Heart left ventricle (tissue), 16 donors: ENCODE measurements around the gene KCNIP3. TPM values are rescaled to one million over a fixed set of nuclear protein-coding genes. Genes with fewer than 3 reads are reported as not detected.

Experiments used
- ATAC-seq, 4 donors: fragments of 200-7000 bp; cut with Tn5 transposase; one replicate each; pipeline ENCODE4 v1.9.1; 2020 to 2022; ENCODE audit warnings: moderate library complexity in 4 of 4, mild to moderate bottlenecking in 3 of 4, moderate number of reproducible peaks in 1 of 4
- DNase-seq, 5 donors: peaks; one replicate each; pipeline ENCODE4 v3.0.0-alpha.2; 2020
- H3K27ac ChIP-seq, 12 donors: fragments of 200-600 bp; sonication (generic) in 4 of 12; one replicate each; pipeline versions ENCODE4 v1.5.0 to v1.8.0; 2016 to 2022; ENCODE audit warnings: mild to moderate bottlenecking in 2 of 12
- H3K27me3 ChIP-seq, 9 donors: fragments of 200-600 bp; sonication (generic) in 2 of 9; one replicate each; pipeline versions ENCODE4 v1.5.1 to v1.8.0; 2016 to 2022; ENCODE audit warnings: mild to moderate bottlenecking in 3 of 9
- H3K36me3 ChIP-seq, 9 donors: fragments of 200-600 bp; sonication (generic) in 2 of 9; one replicate each; pipeline versions ENCODE4 v1.5.0 to v1.8.0; 2018 to 2022; ENCODE audit warnings: mild to moderate bottlenecking in 2 of 9
- H3K4me1 ChIP-seq, 12 donors: fragments of 200-600 bp; sonication (generic) in 4 of 12; one replicate each; pipeline versions ENCODE4 v1.5.0 to v1.8.0; 2016 to 2022; ENCODE audit warnings: mild to moderate bottlenecking in 3 of 12
- H3K4me3 ChIP-seq, 12 donors: fragments of 200-600 bp; sonication (generic) in 4 of 12; one replicate each; pipeline versions ENCODE4 v1.5.0 to v1.8.0; 2017 to 2022; ENCODE audit warnings: mild to moderate bottlenecking in 9 of 12, moderate library complexity in 4 of 12
- H3K9me3 ChIP-seq, 12 donors: fragments of 200-600 bp; sonication (generic) in 4 of 12; one replicate each; pipeline versions ENCODE4 v1.5.0 to v1.8.0; 2016 to 2022; ENCODE audit warnings: mild to moderate bottlenecking in 1 of 12
- CTCF ChIP-seq, 12 donors: fragments of 200-600 bp; sonication (generic) in 4 of 12; IDR thresholded peaks; one replicate each; pipeline versions ENCODE4 v1.5.0 to v1.8.0; 2018 to 2022; ENCODE audit warnings: antibody characterized with exemption in 12 of 12, mild to moderate bottlenecking in 5 of 12
- POLR2A ChIP-seq, 2 donors: fragments of 450-650 bp; IDR thresholded peaks; one replicate each; pipeline ENCODE4 v1.6.1; 2017; ENCODE audit warnings: antibody characterized with exemption in 2 of 2, mild to moderate bottlenecking in 2 of 2, moderate library complexity in 2 of 2
- WGBS, 4 donors: extraction: QIAGEN DNeasy Blood & Tissue Kit in 2 of 4; methylation state at CpG; one replicate each; pipeline versions ENCODE4 v1.1.5 to v1.1.7; 2013 to 2018; 5-methylcytosine and 5-hydroxymethylcytosine counted together
- intact Hi-C, 10 donors: fragments of 100-400 bp; cut with DNase I; formaldehyde crosslinking; loops; one replicate each; pipeline versions ENCODE4 v1.11.1 to v1.14.2; 2022
- polyA plus RNA-seq, 2 donors: library from polyadenylated mRNA; stranded (reverse); fragments of 200-250 nt; gene quantifications; one replicate each; pipeline ENCODE4 v1.2.3, GENCODE V29; 2013
- total RNA-seq, 9 donors: library from RNA; depleted of rRNA in 2 of 9; stranded (reverse); fragments of >200 nt in 2 of 9; fragmentation: NEBNext Ultra II Directional in 3 of 9; extraction: Animal tissue kit (Norgen Biotek cat#: 25700) in 3 of 9; gene quantifications; one replicate each; pipeline versions ENCODE4 v1.1.0 to v1.2.4, GENCODE V29; 2016 to 2023
- donor health status: ischemic (EF 13 %, LVEDD 7.1; RV severe dilation, severe dysfunction).
- donor health status: healthy with polysubstance abuse.
- donor health status: DM: no; HTN: yes; CAD: no.
- donor health status: DM: no; HTN: no; CAD: no.
- donor health status: ischemic (EF 25% LVEDD 6.9; RV normal size, moderate dysfunction).
- donor health status: ischemic (EF 25% LVEDD 5.7; RV mildly dilated, moderate dysfunction).
- donor health status: healthy.
- donor health status: DM: yes; HTN: yes; CAD: no.
- donor health status: ischemic (EF 35%, LVEDD 5.7; RV mildly dilated, moderate dysfunction).
- donor health status: nonischemic (EF 11% LVEDD 7.7; RV severe dilation, severe dysfunction).
- donor health status: DM: yes; HTN: yes; CAD: no.
- donor health status: PGD.
- donor health status: ischemic (EF 29% LVEDD 5.4; RV normal size, mild dysfunction).
- donor health status: nonischemic (EF 23%, LVEDD 6.1; RV moderate dilation, normal function).

KCNIP3 gene
- total and polyA plus RNA-seq, 11 donors = 2.7 to 8.3 (median 4.0) TPM

GRCh38 chr2:95277246-95277906 lies 19.8 kb upstream of the KCNIP3 start:
- Histone ChIP-seq H3K4me3 (no peak overlapping the region), H3K36me3 (no peaks in the 10 kb centered on the region), H3K4me1 (no peaks in the 10 kb centered on the region), H3K27ac (no peak overlapping the region), H3K9me3 (no peaks in the 10 kb centered on the region), H3K27me3 (no peaks in the 10 kb centered on the region)
- TF ChIP-seq CTCF (IDR thresholded peaks at IDR 0.05) (no peak), POLR2A (IDR thresholded peaks at IDR 0.05) (no peak)
- 73 to 84% (median 77%) methylated on average over 3 to 11 of the region's 11 CpGs for WGBS, 4 donors
- peak in 2 of 5 donors; percentile 15 to 46 for DNase-seq
- ATAC-seq = no peak
- intact Hi-C loops = no loop called here

DNA sequence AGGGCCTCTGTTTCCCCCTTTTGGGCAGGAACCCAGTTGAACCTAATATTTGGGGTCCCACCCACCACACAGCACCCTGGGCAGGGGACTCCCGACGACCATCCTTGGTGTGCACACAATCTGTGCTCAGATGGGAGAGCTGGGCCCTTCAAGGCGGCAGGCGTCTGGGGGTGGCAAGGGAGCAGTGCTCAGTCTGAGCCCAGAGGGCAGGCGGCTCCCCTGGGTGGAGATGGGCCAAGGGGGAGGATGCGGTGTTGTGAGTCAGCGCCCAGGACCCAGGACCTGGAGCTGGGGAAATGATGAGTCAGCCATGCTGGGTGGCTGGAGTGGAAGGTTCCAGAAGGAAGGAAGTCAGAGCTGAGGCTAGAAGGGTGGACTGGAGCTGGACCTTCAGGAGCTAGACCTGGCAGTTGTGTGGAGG lies 19.1 kb upstream of the KCNIP3 start:
- DNase-seq = peak in 2 of 5 donors; percentile 19 to 21
- WGBS, 4 donors = 89 to 94% (median 92%) methylated on average over 7 of the region's 7 CpGs

GRCh38 chr2:95278637-95279225 lies 18.4 kb upstream of the KCNIP3 start:
- ATAC-seq = no peak
- intact Hi-C loops = no loop called here
- no peaks in the 10 kb centered on the region for H3K4me1 ChIP-seq
- peak in 2 of 5 donors; percentile 16 to 40 for DNase-seq
- TF ChIP-seq CTCF (IDR thresholded peaks at IDR 0.05) = no peak
- H3K27ac ChIP-seq = no peak overlapping the region
- no peaks in the 10 kb centered on the region for H3K36me3 ChIP-seq
- WGBS, 4 donors = 89 to 95% (median 94%) methylated on average over 9 to 12 of the region's 12 CpGs
- H3K9me3 ChIP-seq = no peaks in the 10 kb centered on the region
- H3K4me3 ChIP-seq = no peak overlapping the region
- no peaks in the 10 kb centered on the region for H3K27me3 ChIP-seq

More for the DNA sequence above, 19.1 kb upstream of the KCNIP3 start:
- no peak overlapping the region for H3K4me3 ChIP-seq
- H3K27ac ChIP-seq = no peak overlapping the region
- intact Hi-C loops = no loop called here
- no peak for ATAC-seq
- no peaks in the 10 kb centered on the region for H3K27me3 ChIP-seq
- H3K36me3 ChIP-seq = no peaks in the 10 kb centered on the region
- H3K9me3 ChIP-seq = no peaks in the 10 kb centered on the region
- no peak for TF ChIP-seq CTCF (IDR thresholded peaks at IDR 0.05)
- TF ChIP-seq POLR2A (IDR thresholded peaks at IDR 0.05) = no peak
- no peaks in the 10 kb centered on the region for H3K4me1 ChIP-seq

DNA sequence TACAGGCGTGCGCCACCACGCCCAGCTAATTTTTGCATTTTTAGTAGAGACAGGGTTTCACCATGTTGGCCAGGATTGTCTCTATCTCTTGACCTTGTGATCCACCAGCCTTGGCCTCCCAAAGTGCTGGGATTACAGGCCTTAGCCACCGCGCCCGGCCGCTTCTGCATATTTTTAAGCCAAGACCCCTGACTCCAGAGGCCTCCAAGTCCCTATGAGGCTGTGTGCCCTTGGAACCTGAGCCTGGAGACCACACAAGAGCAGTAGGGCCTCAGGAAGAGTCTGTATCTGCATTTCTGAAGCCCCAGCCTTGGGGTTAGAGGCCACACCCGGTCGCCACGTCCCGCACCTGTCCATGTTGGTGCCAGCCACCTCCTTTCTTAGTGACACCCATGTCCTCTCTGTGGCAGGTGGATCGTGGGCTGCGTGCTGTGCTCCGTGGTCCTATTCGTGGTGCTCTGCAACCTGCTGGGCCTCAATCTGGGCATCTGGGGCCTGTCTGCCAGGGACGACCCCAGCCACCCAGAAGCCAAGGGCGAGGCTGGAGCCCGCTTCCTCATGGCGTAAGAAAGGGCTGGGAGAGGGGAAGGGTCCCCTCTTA lies 17.6 kb upstream of the KCNIP3 start:
- Histone ChIP-seq H3K4me1 (no peaks in the 10 kb centered on the region), H3K27ac (no peak overlapping the region), H3K9me3 (no peaks in the 10 kb centered on the region), H3K36me3 (no peaks in the 10 kb centered on the region), H3K4me3 (no peak overlapping the region), H3K27me3 (no peaks in the 10 kb centered on the region)
- 94 to 96% (median 95%) methylated on average over 19 of the region's 19 CpGs for WGBS, 4 donors
- ATAC-seq (no peak), DNase-seq (peak in 1 of 5 donors; percentile 37)
- intact Hi-C loops = no loop called here
- TF ChIP-seq POLR2A (IDR thresholded peaks at IDR 0.05) (no peak), CTCF (IDR thresholded peaks at IDR 0.05) (no peak)
